ENCODE results near the gene RPL7A.
A peak's percentile ranks its signal among the peaks of the same experiment; 100 is the strongest.
"Not testable (repeated sequence)": the region's sequence is repeated elsewhere in the genome, so short reads cannot be mapped to it uniquely, and the experiment has no call there.

RPL7A gene

DNA sequence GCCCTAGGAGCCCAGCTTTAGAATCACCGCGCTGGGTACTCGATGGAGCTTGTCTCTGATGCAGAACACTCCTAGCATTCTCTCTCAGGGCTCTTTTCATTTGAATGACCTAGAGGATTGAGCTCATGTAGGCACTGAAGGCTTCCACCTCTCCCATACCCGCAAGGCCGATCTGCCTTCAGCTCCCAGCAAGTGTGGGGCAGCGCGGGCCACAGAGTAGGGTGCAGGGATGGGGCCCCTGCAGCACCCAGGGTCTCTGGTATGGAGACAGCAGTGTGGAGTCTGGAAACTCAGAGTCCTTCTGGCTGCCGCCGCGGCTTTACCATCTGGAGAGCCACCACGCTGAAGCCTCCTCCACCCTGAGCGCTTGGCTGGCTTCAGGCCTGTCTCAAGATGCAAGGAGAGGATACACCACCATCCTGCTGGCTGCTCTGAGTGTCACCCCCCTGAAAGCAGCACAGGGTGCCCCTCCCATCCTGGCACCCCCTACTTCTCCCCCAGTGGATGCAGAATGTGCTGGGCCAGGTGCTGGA, 41.1 kb downstream of the RPL7A start:
- DNase-seq (ENCODE audit: low spot score), result no peak

DNA sequence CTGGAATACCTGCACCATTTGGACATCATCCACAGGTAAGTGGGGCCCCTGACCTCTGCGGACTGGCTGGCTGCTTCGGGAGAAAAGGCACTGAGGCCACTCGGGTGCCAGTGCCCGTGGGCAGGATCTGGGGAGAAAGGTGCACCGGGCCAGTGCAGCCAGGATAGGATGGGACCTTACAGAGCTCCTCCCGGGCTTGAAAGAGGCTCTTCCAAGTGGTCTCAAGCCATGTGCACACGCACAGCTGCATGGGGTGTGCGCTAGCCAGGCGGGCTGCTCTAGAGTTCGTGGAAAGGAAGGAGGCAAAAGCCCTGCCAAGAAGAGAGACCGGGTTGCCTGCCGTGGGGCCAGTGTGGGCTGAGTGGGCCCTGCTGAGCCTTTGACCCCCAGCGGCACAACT, 41.5 kb downstream of the RPL7A start:
- DNase-seq (ENCODE audit: low spot score), result no peak

DNA sequence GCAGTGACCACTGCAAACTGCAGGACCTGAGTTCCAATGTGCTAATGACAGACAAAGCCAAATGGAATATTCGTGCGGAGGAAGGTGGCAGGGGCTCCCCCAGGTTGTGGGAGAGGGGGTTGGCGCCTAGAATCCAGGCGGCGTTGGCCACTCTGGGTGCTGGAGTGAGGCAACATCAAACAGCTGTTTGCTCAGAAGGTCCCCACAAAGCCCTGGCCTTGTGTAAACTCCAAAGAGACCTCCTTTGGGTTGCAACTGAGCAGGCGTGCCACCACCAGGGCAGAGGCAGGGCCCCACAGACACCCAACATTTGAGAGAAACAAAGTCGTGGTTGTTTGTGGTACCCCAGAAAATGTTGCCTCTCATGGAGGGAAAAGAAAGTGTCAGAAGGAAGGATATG, 42.7 kb downstream of the RPL7A start:
- DNase-seq (ENCODE audit: low spot score), result no peak

GRCh38 chr9:133391449-133391848, 43.4 kb downstream of the RPL7A start:
- not testable (repeated sequence) for DNase-seq (ENCODE audit: low spot score)

GRCh38 chr9:133392308-133392707, 44.3 kb downstream of the RPL7A start:
- not testable (repeated sequence) for DNase-seq (ENCODE audit: low spot score)

GRCh38 chr9:133393399-133393798, 45.4 kb downstream of the RPL7A start:
- DNase-seq (ENCODE audit: low spot score), result no peak

- no peak for DNase-seq (ENCODE audit: low spot score)
Observed at GRCh38 chr9:133394687-133395271, 46.8 kb downstream of the RPL7A start.

DNA sequence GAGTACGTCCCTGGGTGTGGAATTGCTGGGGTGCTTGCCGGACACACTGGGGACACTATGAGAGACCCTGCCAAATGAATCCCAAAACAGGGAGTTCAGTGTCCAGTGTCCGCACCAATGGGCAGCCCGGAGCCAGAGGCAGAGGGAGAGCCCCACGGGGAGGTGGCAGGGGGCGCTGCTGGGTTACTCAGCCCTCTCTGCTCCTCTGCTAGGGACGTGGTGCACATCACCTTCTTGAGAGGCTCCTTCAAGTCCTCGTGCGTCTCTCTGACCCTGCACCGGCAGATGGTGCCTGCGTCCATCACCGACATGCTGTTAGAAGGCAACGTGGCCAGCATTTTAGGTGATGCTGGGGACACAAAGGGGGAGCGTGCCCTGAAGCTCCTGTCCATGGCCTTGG, 48.9 kb downstream of the RPL7A start:
- DNase-seq (ENCODE audit: low spot score), result peak; percentile 28

DNA sequence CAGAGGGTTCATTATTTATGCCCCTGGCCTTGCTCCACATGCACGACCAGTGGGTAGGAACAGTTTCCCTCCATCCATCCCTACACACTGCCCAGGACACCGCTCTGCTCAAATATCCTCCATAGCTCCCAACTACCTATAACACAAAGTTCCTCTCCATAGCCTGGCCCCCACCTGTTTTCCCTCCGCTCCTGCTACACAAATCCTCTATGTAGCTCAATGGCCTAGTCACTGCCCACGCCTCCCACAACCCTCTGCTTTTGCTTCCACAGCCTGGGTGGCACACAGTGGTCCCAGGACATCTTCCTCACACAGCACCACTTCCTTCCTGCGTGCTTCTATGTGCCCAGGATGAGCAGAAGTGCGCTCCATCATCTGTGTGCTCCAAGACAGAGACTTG, 49.4 kb downstream of the RPL7A start:
- no peak for DNase-seq (ENCODE audit: low spot score)

DNA sequence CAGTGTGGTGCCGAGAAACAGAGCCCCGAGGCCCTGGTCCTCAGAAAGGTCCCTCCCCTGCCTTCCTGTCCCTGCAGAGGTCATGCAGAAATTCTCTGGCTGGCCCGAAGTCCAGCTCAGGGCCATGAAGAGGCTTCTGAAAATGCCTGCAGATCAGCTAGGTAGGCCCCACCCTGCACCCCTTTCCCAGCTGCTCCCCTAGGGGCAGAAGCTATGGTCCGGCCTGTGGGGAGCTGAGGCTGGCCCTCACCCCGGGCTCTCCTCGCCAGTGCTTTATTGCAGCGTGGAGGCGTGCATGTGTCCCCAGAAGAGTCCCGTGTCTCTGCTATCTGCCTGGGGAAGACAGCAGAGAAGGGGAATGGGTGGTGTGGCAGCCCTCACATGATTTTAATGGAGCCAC, 49.9 kb downstream of the RPL7A start:
- DNase-seq (ENCODE audit: low spot score), result no peak

DNA sequence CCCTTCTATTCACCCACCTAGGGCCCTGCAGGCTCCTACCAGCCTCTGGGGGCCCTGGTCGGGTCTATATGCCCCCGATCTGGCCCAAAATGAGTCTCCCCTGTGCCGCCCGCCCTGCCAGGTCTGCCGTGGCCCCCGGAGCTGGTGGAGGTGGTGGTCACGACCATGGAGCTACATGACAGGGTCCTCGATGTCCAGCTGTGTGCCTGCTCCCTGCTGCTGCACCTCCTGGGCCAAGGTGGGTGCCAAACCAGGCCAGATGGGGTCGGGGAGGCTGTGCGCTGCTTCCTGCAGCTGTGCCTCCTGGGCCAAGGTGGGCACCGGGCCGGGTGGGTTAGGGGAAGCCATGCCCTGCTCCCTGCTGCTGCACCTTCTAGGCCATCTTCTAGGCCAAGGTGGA, 52.3 kb downstream of the RPL7A start:
- DNase-seq (ENCODE audit: low spot score), result no peak
